Esophagus muscularis mucosa (tissue), 4 donors: ENCODE data around the gene RASGRF1.

Experiments used
- CTCF ChIP-seq, 3 experiments: fragments of 200-600 bp in 2 of 3; fragments of 450-650 bp in 1 of 3; sonication (generic) in 2 of 3; IDR thresholded peaks; one replicate each; pipeline ENCODE4 v1.5.1; 2017 to 2019; ENCODE audit warnings: antibody characterized with exemption in 3 of 3, mild to moderate bottlenecking in 2 of 3, moderate library complexity in 1 of 3
- EP300 ChIP-seq: sonication (generic); formaldehyde crosslinking; IDR thresholded peaks from one replicate; pipeline ENCODE4 v1.6.1; 2017; ENCODE audit warnings: antibody characterized with exemption
- POLR2A ChIP-seq: fragments of 450-650 bp; IDR thresholded peaks from one replicate; pipeline ENCODE4 v1.6.1; 2017; ENCODE audit warnings: antibody characterized with exemption, moderate library complexity, mild to moderate bottlenecking, low read depth
- POLR2AphosphoS5 ChIP-seq, 2 donors: sonication (generic); formaldehyde crosslinking; IDR thresholded peaks; one replicate each; pipeline ENCODE4 v1.6.1; 2017; ENCODE audit warnings: antibody characterized with exemption in 2 of 2

GRCh38 chr15:78977091-78977571, 113.4 kb downstream of the RASGRF1 start:
- TF ChIP-seq POLR2AphosphoS5 (IDR thresholded peaks at IDR 0.05): no peak
- no peak for TF ChIP-seq CTCF (IDR thresholded peaks at IDR 0.05)
- no peak for TF ChIP-seq POLR2A
- TF ChIP-seq EP300: no peak
